ENCODE data around the gene SLC22A23.

Gene SLC22A23

GRCh38 chr6:3227363-3228045, 229.3 kb downstream of the SLC22A23 start, which contains the start of gene TUBB2B (continued):
- no peak for TF ChIP-seq ZSCAN18 (tag by site-specific recombination; IDR thresholded peaks at IDR 0.05)
- TF ChIP-seq ZNF585B (tag by site-specific recombination; IDR thresholded peaks at IDR 0.05): no peak
- TF ChIP-seq ZNF521 (tag by site-specific recombination; IDR thresholded peaks at IDR 0.05): no peak
- 0 out of 2 replicates have a peak, but pooled peaks have one; percentile 26 for TF ChIP-seq IKZF3 (tag by site-specific recombination; IDR thresholded peaks at IDR 0.05)
- peak; percentile 53; the same call in 1 of the 2 replicates for TF ChIP-seq ZBTB17 (tag by site-specific recombination; IDR thresholded peaks at IDR 0.05)
- peak; percentile 58 for TF ChIP-seq KLF8 (tag by site-specific recombination; IDR thresholded peaks at IDR 0.05)
- TF ChIP-seq YY2 (tag by site-specific recombination; IDR thresholded peaks at IDR 0.05): no peak
- TF ChIP-seq ZNF843 (tag by site-specific recombination; IDR thresholded peaks at IDR 0.05): no peak; the same call in 1 of the 2 replicates
- TF ChIP-seq ZNF529 (tag by site-specific recombination; IDR thresholded peaks at IDR 0.05; ENCODE audit: insufficient replicate concordance): no peak
- no peak for TF ChIP-seq ZNF202 (tag by site-specific recombination; IDR thresholded peaks at IDR 0.05; ENCODE audit: borderline replicate concordance)
- TF ChIP-seq ZNF488 (tag by site-specific recombination; IDR thresholded peaks at IDR 0.05): no peak
- peak; percentile 97 for TF ChIP-seq ZBTB8A (tag by site-specific recombination; IDR thresholded peaks at IDR 0.05)
- no peak for TF ChIP-seq ZNF791 (tag by site-specific recombination; IDR thresholded peaks at IDR 0.05)
- no peak for TF ChIP-seq ZNF785 (tag by site-specific recombination; IDR thresholded peaks at IDR 0.05)
- no peak for TF ChIP-seq ZNF140 (tag by site-specific recombination; IDR thresholded peaks at IDR 0.05)
- no peak for TF ChIP-seq ZNF354C (tag by site-specific recombination; IDR thresholded peaks at IDR 0.05; ENCODE audit: borderline replicate concordance, low read depth)
- no peak for TF ChIP-seq OVOL3 (tag by site-specific recombination; IDR thresholded peaks at IDR 0.05)
- no peak for TF ChIP-seq ZNF530 (tag by site-specific recombination; IDR thresholded peaks at IDR 0.05; ENCODE audit: low read depth)
- TF ChIP-seq KLF17 (tag by site-specific recombination; IDR thresholded peaks at IDR 0.05): peak; percentile 53
- TF ChIP-seq EGR2 (tag by site-specific recombination; IDR thresholded peaks at IDR 0.05; ENCODE audit: low read depth): peak; percentile 14; the same call in 1 of the 2 replicates
- no peak for TF ChIP-seq ZNF114 (tag by site-specific recombination; IDR thresholded peaks at IDR 0.05)
- TF ChIP-seq ZNF560 (tag by site-specific recombination; IDR thresholded peaks at IDR 0.05; ENCODE audit: borderline replicate concordance): no peak
- TF ChIP-seq ZNF514 (tag by site-specific recombination; IDR thresholded peaks at IDR 0.05): no peak
- TF ChIP-seq ZNF2 (tag by site-specific recombination; IDR thresholded peaks at IDR 0.05): peak; percentile 72; the same call in 1 of the 2 replicates
- no peak for TF ChIP-seq ZNF580 (tag by site-specific recombination; IDR thresholded peaks at IDR 0.05)
- no peak for TF ChIP-seq ZNF426 (tag by site-specific recombination; IDR thresholded peaks at IDR 0.05)
- no peak for TF ChIP-seq ZNF654 (tag by site-specific recombination; IDR thresholded peaks at IDR 0.05; ENCODE audit: low read depth)
- TF ChIP-seq MZF1 (tag by site-specific recombination; IDR thresholded peaks at IDR 0.05; ENCODE audit: borderline replicate concordance): no peak
- peak; percentile 95 for TF ChIP-seq ZEB2 (tag by site-specific recombination; IDR thresholded peaks at IDR 0.05)
- TF ChIP-seq SP7 (tag by site-specific recombination; IDR thresholded peaks at IDR 0.05): 0 out of 2 replicates have a peak, but pooled peaks have one; percentile 33
- 0 out of 2 replicates have a peak, but pooled peaks have one; percentile 13 for TF ChIP-seq ZNF707 (tag by site-specific recombination; IDR thresholded peaks at IDR 0.05)
- peak; percentile 92 for TF ChIP-seq ZBTB26 (tag by site-specific recombination; optimal IDR thresholded peaks at IDR 0.05)
- TF ChIP-seq ZFHX2 (tag by site-specific recombination; conservative IDR thresholded peaks at IDR 0.05): 0 out of 2 replicates have a peak, but pooled peaks have one; percentile 21
- TF ChIP-seq ZNF366 (tag by site-specific recombination; conservative IDR thresholded peaks at IDR 0.05): 0 out of 2 replicates have a peak, but pooled peaks have one; percentile 55
- TF ChIP-seq ZBTB20 (tag by site-specific recombination; IDR thresholded peaks at IDR 0.05): peak; percentile 65
- peak; percentile 13; the same call in 1 of the 2 replicates for TF ChIP-seq OSR2 (tag by site-specific recombination; IDR thresholded peaks at IDR 0.05)
- no peak for TF ChIP-seq ZNF433 (tag by site-specific recombination; IDR thresholded peaks at IDR 0.05; ENCODE audit: low read depth)
- TF ChIP-seq KLF9 (tag by site-specific recombination; IDR thresholded peaks at IDR 0.05; ENCODE audit: low read depth): peak; percentile 45; the same call in 1 of the 2 replicates
